Coronary artery (tissue), 2 donors: ENCODE data around the gene USB1.

Source experiments
- DNase-seq: peaks from one replicate; pipeline ENCODE4 v3.0.0-alpha.2; 2017; ENCODE audit warnings: low spot score
- H3K27ac ChIP-seq, 2 donors: fragments of 200-600 bp; sonication (generic); one replicate each; pipeline ENCODE4 v1.5.1; 2016 to 2019
- H3K4me3 ChIP-seq: fragments of 200-600 bp; sonication (generic); 2 replicates; pipeline ENCODE4 v1.5.1; 2016; ENCODE audit warnings: mild to moderate bottlenecking, moderate library complexity
- CTCF ChIP-seq: fragments of 200-600 bp; sonication (generic); IDR thresholded peaks from one replicate; pipeline ENCODE4 v1.5.1; 2019; ENCODE audit warnings: antibody characterized with exemption

The USB1 gene

GRCh38 chr16:57962046-57962445 lies 39.2 kb upstream of the USB1 start:
- TF ChIP-seq CTCF = no peak
- no peak overlapping the region for H3K4me3 ChIP-seq
- no peak overlapping the region for H3K27ac ChIP-seq
- DNase-seq = no peak

GRCh38 chr16:57962756-57963155 lies 38.5 kb upstream of the USB1 start:
- Histone ChIP-seq H3K27ac (no peak overlapping the region), H3K4me3 (no peak overlapping the region)
- no peak for DNase-seq
- TF ChIP-seq CTCF = no peak

- H3K27ac ChIP-seq = no peak overlapping the region
- no peak overlapping the region for H3K4me3 ChIP-seq
- DNase-seq = no peak
- no peak for TF ChIP-seq CTCF
Observed at GRCh38 chr16:57964157-57964700, 37.0 kb upstream of the USB1 start.

- TF ChIP-seq CTCF = no peak
- H3K4me3 ChIP-seq = no peak overlapping the region
- H3K27ac ChIP-seq = no peak overlapping the region
- no peak for DNase-seq
Observed at GRCh38 chr16:57966204-57966771, 34.9 kb upstream of the USB1 start.

GRCh38 chr16:57966986-57967385 lies 34.2 kb upstream of the USB1 start:
- H3K27ac ChIP-seq = no peak overlapping the region
- DNase-seq = no peak
- H3K4me3 ChIP-seq = no peak overlapping the region
- TF ChIP-seq CTCF = no peak

- no peak for TF ChIP-seq CTCF
- no peak overlapping the region for H3K27ac ChIP-seq
- no peak overlapping the region for H3K4me3 ChIP-seq
- DNase-seq = no peak
Observed at GRCh38 chr16:57967916-57968315, 33.3 kb upstream of the USB1 start.

GRCh38 chr16:57969451-57970123 lies 31.6 kb upstream of the USB1 start:
- no peak overlapping the region for H3K27ac ChIP-seq
- DNase-seq = no peak

More at GRCh38 chr16:57969451-57970123, 31.6 kb upstream of the USB1 start:
- no peak for TF ChIP-seq CTCF
- H3K4me3 ChIP-seq = no peak overlapping the region
